HEK293 (cell line): ENCODE results near the gene C11orf91.
A peak's percentile ranks its signal among the peaks of the same experiment; 100 is the strongest.

Source experiments
- CTCF ChIA-PET: fragments of 350-600 bp; formaldehyde crosslinking; extraction: SDS; loops from one replicate; lab custom pipeline; 2021; ENCODE audit warnings: antibody characterized with exemption; lab: Yijun Ruan, JAX
- POLR2A ChIA-PET: fragments of 300-600 bp; formaldehyde crosslinking; extraction: SDS; loops from one replicate; lab custom pipeline; 2020; ENCODE audit warnings: antibody characterized with exemption, inconsistent platforms; lab: Yijun Ruan, JAX
- H3K27ac ChIP-seq: fragments of 200-500 bp; sonication (Bioruptor generic); 2 replicates; pipeline ENCODE4 v1.5.1; 2014; ENCODE audit warnings: low read depth, low read length, control low read depth, inconsistent platforms; ENCODE audit errors: extremely low read depth
- H3K36me3 ChIP-seq, 2 experiments: fragments of 200-500 bp in 1 of 2; sonication (Bioruptor generic) in 1 of 2; 1 replicate in 1 of 2; 2 replicates in 1 of 2; pipeline ENCODE4 v1.5.1; 2014 to 2017; ENCODE audit warnings: inconsistent platforms in 2 of 2, low read length in 2 of 2; ENCODE audit not compliant: control insufficient read depth in 2 of 2, insufficient read depth in 1 of 2
- H3K4me1 ChIP-seq: fragments of 200-500 bp; sonication (Bioruptor generic); 2 replicates; pipeline ENCODE4 v1.5.1; 2014; ENCODE audit warnings: mild to moderate bottlenecking, low read length, inconsistent platforms; ENCODE audit not compliant: control insufficient read depth, insufficient read depth
- H3K4me3 ChIP-seq: 2 replicates; pipeline ENCODE4 v1.5.1; 2011; ENCODE audit warnings: low read depth, mild to moderate bottlenecking, control low read depth, low read length, moderate library complexity
- H3K9me3 ChIP-seq: fragments of 200-500 bp; sonication (Bioruptor generic); 2 replicates; pipeline ENCODE4 v1.5.1; 2014; ENCODE audit warnings: low read depth, low read length, inconsistent platforms; ENCODE audit not compliant: control insufficient read depth, insufficient read depth
- GLI2 ChIP-seq: fragments of 450-650 bp; formaldehyde crosslinking; IDR thresholded peaks from 2 replicates; pipeline ENCODE4; 2017; ENCODE audit warnings: missing biosample characterization, missing genetic modification characterization, low read depth, borderline replicate concordance
- GLIS1 ChIP-seq: fragments of 450-650 bp; formaldehyde crosslinking; IDR thresholded peaks from 2 replicates; pipeline ENCODE4 v1.5.1; 2016; ENCODE audit warnings: missing biosample characterization, missing genetic modification characterization
- HOXA7 ChIP-seq: sonication (generic); formaldehyde crosslinking; IDR thresholded peaks from 2 replicates; pipeline ENCODE4 v1.8.1; 2022; ENCODE audit warnings: missing genetic modification reagents, borderline replicate concordance
- KLF10 ChIP-seq: fragments of 450-650 bp; IDR thresholded peaks from 2 replicates; pipeline ENCODE4 v1.5.1; 2018; ENCODE audit warnings: missing biosample characterization, mild to moderate bottlenecking, missing genetic modification characterization
- MEIS1 ChIP-seq: sonication (generic); formaldehyde crosslinking; IDR thresholded peaks from 2 replicates; pipeline ENCODE4 v1.8.1; 2022; ENCODE audit warnings: missing genetic modification reagents, mild to moderate bottlenecking, borderline replicate concordance
- OSR2 ChIP-seq: fragments of 450-650 bp; formaldehyde crosslinking; IDR thresholded peaks from 2 replicates; pipeline ENCODE4 v1.5.1; 2016; ENCODE audit warnings: missing biosample characterization, missing genetic modification characterization
- PRDM1 ChIP-seq: fragments of 450-650 bp; formaldehyde crosslinking; IDR thresholded peaks from 2 replicates; pipeline ENCODE4; 2016; ENCODE audit warnings: missing biosample characterization, missing genetic modification characterization
- WT1 ChIP-seq: fragments of 450-650 bp; formaldehyde crosslinking; IDR thresholded peaks from 2 replicates; pipeline ENCODE4 v1.5.1; 2016; ENCODE audit warnings: missing biosample characterization, missing genetic modification characterization
- ZIC2 ChIP-seq: fragments of 450-650 bp; formaldehyde crosslinking; IDR thresholded peaks from 2 replicates; pipeline ENCODE4 v1.5.1; 2016; ENCODE audit warnings: missing biosample characterization, missing genetic modification characterization
- ZNF114 ChIP-seq: fragments of 450-650 bp; formaldehyde crosslinking; IDR thresholded peaks from 2 replicates; pipeline ENCODE4 v1.5.0; 2017; ENCODE audit warnings: missing biosample characterization, missing genetic modification characterization
- ZNF155 ChIP-seq: fragments of 450-650 bp; formaldehyde crosslinking; IDR thresholded peaks from 2 replicates; pipeline ENCODE4 v1.5.1; 2016; ENCODE audit warnings: missing biosample characterization, missing genetic modification characterization
- ZNF175 ChIP-seq: fragments of 450-650 bp; formaldehyde crosslinking; IDR thresholded peaks from 2 replicates; pipeline ENCODE4 v1.5.1; 2016; ENCODE audit warnings: missing biosample characterization, missing genetic modification characterization
- ZNF302 ChIP-seq: fragments of 450-650 bp; formaldehyde crosslinking; IDR thresholded peaks from 2 replicates; pipeline ENCODE4 v1.5.1; 2016; ENCODE audit warnings: missing biosample characterization, missing genetic modification characterization, low read depth
- ZNF335 ChIP-seq: fragments of 450-650 bp; formaldehyde crosslinking; conservative IDR thresholded peaks from 2 replicates; pipeline ENCODE4 v1.5.1; 2016; ENCODE audit warnings: missing biosample characterization, missing genetic modification characterization
- ZNF37A ChIP-seq: fragments of 450-650 bp; IDR thresholded peaks from 2 replicates; pipeline ENCODE4 v1.5.1; 2018; ENCODE audit warnings: missing biosample characterization, missing genetic modification characterization
- ZNF423 ChIP-seq: fragments of 450-650 bp; formaldehyde crosslinking; IDR thresholded peaks from 2 replicates; pipeline ENCODE4 v1.5.1; 2016; ENCODE audit warnings: missing biosample characterization, missing genetic modification characterization
- ZNF48 ChIP-seq: fragments of 450-650 bp; formaldehyde crosslinking; IDR thresholded peaks from 2 replicates; pipeline ENCODE4 v1.5.1; 2016; ENCODE audit warnings: missing biosample characterization, missing genetic modification characterization
- ZNF571 ChIP-seq: fragments of 450-650 bp; formaldehyde crosslinking; IDR thresholded peaks from 2 replicates; pipeline ENCODE4 v1.5.0; 2017; ENCODE audit warnings: missing biosample characterization, missing genetic modification characterization
- ZNF660 ChIP-seq: fragments of 450-650 bp; IDR thresholded peaks from 2 replicates; pipeline ENCODE4 v1.5.1; 2018; ENCODE audit warnings: missing biosample characterization, mild to moderate bottlenecking, missing genetic modification characterization
- TF ChIP-seq, protein P1 (sequence below): fragments of 450-650 bp; formaldehyde crosslinking; IDR thresholded peaks from 2 replicates; pipeline ENCODE4 v1.5.0; 2017; ENCODE audit warnings: missing biosample characterization, missing genetic modification characterization, borderline replicate concordance
- TF ChIP-seq, protein P2 (sequence below): fragments of 450-650 bp; formaldehyde crosslinking; IDR thresholded peaks from 2 replicates; pipeline ENCODE4 v1.5.1; 2016; ENCODE audit warnings: missing biosample characterization, missing genetic modification characterization

The C11orf91 gene

GRCh38 chr11:33657757-33658156, 42.9 kb downstream of the C11orf91 start:
- no peaks in the 10 kb centered on the region for H3K4me1 ChIP-seq
- ChIA-PET CTCF (no interaction called here), POLR2A (no interaction called here)
- no peak overlapping the region for H3K4me3 ChIP-seq
- no peak overlapping the region for H3K27ac ChIP-seq
- no peaks in the 10 kb centered on the region for H3K9me3 ChIP-seq
- no peaks in the 10 kb centered on the region for H3K36me3 ChIP-seq
- TF ChIP-seq ZIC2 (tag by site-specific recombination) (peak; percentile 69), GLIS1 (peak; percentile 55), WT1 (tag by site-specific recombination) (no peak)

DNA sequence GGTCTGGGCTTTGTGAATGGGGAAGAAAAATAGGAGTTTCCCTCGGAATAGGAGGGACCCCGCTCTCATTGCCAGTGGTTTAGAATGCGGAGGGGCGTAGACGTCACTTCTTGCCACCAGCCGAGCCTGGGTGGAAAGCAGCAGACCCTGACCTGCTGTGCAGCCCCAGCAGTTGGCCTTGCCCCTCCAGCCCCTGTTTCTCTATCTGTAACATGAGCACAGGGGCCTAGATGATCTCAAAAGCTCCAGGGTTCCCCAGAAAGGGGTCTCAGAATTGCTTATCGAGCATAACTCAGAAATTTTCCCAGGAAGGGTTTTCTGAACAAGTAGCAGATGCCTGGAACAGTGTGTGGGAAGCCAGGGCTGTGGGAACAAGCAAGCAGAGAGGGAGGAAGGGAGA, 43.9 kb downstream of the C11orf91 start:
- CTCF ChIA-PET: no interaction called here
- POLR2A ChIA-PET: no interaction called here

DNA sequence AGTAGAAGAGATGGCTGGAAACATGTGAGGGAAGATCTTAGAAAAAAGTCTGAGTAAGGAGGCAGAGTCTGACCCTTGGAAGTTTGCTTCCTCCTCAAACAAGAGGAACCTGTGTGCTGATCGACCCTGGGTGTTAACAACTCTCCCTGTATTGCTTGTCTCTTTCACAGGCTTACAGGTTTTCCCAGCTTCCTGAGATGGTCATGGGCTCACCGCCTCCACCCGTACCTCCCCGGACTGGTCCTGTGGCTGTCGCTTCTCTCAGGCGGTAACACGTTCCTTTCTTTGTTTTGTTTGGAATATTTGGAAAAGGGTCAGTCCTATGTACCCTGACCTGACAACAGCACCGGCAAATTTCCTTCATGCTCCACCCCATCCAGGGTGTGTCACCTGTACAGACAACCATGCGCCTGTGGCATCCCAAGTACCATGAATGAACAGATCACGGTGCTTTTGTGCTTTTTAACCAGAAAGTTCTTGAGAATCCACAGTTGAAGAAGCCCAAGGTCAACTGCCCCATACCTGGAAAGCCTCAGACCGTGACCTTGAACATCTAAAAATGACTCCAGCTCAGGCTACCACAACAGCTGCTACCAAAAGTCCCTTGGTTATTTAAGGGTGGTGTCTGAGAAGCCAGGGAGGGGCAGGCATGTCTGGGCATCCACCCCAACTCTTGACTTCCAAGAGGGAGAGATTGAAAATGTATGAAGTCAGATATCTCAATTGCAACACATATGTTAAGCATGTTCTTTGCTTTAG, 44.6 kb downstream of the C11orf91 start:
- CTCF ChIA-PET: no interaction called here
- Histone ChIP-seq H3K4me3 (no peak overlapping the region), H3K27ac (no peak overlapping the region), H3K36me3 (no peaks in the 10 kb centered on the region), H3K4me1 (no peaks in the 10 kb centered on the region), H3K9me3 (no peaks in the 10 kb centered on the region)
- POLR2A ChIA-PET: no interaction called here
- TF ChIP-seq ZNF423 (tag by site-specific recombination) (no peak), ZNF114 (tag by site-specific recombination) (no peak), ZNF335 (tag by site-specific recombination) (no peak), GLI2 (no peak)
- TF ChIP-seq, protein P1, sequence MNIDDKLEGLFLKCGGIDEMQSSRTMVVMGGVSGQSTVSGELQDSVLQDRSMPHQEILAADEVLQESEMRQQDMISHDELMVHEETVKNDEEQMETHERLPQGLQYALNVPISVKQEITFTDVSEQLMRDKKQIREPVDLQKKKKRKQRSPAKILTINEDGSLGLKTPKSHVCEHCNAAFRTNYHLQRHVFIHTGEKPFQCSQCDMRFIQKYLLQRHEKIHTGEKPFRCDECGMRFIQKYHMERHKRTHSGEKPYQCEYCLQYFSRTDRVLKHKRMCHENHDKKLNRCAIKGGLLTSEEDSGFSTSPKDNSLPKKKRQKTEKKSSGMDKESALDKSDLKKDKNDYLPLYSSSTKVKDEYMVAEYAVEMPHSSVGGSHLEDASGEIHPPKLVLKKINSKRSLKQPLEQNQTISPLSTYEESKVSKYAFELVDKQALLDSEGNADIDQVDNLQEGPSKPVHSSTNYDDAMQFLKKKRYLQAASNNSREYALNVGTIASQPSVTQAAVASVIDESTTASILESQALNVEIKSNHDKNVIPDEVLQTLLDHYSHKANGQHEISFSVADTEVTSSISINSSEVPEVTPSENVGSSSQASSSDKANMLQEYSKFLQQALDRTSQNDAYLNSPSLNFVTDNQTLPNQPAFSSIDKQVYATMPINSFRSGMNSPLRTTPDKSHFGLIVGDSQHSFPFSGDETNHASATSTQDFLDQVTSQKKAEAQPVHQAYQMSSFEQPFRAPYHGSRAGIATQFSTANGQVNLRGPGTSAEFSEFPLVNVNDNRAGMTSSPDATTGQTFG (tag by site-specific recombination): no peak
- TF ChIP-seq, all 188 proteins: peak for 0

More for the DNA sequence above, 43.9 kb downstream of the C11orf91 start:
- H3K9me3 ChIP-seq: no peaks in the 10 kb centered on the region
- H3K4me3 ChIP-seq: no peak overlapping the region
- TF ChIP-seq ZNF155 (tag by site-specific recombination) (no peak), PRDM1 (tag by site-specific recombination) (no peak), ZIC2 (tag by site-specific recombination) (peak; percentile 70), ZNF302 (tag by site-specific recombination) (no peak), OSR2 (tag by site-specific recombination) (no peak)
- H3K4me1 ChIP-seq: no peaks in the 10 kb centered on the region
- H3K27ac ChIP-seq: no peak overlapping the region
- no peaks in the 10 kb centered on the region for H3K36me3 ChIP-seq

DNA sequence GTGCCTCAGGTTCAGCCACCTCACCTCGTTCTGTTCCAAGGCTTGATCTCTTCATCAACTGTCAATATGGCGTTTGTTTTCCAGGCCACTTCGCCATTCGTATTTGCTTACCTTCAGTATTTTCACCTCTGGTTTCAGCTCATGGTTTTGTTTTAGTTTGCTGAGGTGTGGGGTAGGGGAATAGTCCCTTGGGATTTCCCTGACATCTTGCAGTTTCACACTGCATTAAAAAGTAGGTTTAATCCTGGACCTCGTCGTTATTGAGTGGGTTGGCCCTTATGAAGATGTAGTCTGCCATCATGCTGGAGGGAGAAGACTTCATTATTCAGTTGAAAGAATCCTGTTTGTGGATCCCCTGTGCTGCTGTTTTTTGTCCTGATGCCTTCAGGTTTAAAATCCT, 46.0 kb downstream of the C11orf91 start:
- no peak overlapping the region for H3K27ac ChIP-seq
- H3K4me1 ChIP-seq: no peaks in the 10 kb centered on the region
- H3K9me3 ChIP-seq: no peaks in the 10 kb centered on the region
- H3K4me3 ChIP-seq: no peak overlapping the region
- ChIA-PET CTCF (no interaction called here), POLR2A (no interaction called here)
- H3K36me3 ChIP-seq: no peaks in the 10 kb centered on the region
- TF ChIP-seq ZNF48 (tag by site-specific recombination): no peak
- TF ChIP-seq ZNF660 (tag by site-specific recombination): no peak
- TF ChIP-seq, protein P2, sequence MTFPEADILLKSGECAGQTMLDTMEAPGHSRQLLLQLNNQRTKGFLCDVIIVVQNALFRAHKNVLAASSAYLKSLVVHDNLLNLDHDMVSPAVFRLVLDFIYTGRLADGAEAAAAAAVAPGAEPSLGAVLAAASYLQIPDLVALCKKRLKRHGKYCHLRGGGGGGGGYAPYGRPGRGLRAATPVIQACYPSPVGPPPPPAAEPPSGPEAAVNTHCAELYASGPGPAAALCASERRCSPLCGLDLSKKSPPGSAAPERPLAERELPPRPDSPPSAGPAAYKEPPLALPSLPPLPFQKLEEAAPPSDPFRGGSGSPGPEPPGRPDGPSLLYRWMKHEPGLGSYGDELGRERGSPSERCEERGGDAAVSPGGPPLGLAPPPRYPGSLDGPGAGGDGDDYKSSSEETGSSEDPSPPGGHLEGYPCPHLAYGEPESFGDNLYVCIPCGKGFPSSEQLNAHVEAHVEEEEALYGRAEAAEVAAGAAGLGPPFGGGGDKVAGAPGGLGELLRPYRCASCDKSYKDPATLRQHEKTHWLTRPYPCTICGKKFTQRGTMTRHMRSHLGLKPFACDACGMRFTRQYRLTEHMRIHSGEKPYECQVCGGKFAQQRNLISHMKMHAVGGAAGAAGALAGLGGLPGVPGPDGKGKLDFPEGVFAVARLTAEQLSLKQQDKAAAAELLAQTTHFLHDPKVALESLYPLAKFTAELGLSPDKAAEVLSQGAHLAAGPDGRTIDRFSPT (tag by site-specific recombination): no peak
- no peak for TF ChIP-seq ZNF37A (tag by site-specific recombination)
- TF ChIP-seq MEIS1 (CRISPR knock-in tag): no peak
- TF ChIP-seq ZNF114 (tag by site-specific recombination): no peak
- no peak for TF ChIP-seq ZNF571 (tag by site-specific recombination)
- no peak for TF ChIP-seq HOXA7
- no peak for TF ChIP-seq KLF10 (tag by site-specific recombination)
- no peak for TF ChIP-seq ZNF175 (tag by site-specific recombination)
